HG03439 (cell line): ENCODE data around the gene OGT.
A peak's percentile ranks its signal among the peaks of the same experiment; 100 is the strongest.

Experiments
- ATAC-seq: cut with Tn5 transposase; IDR thresholded peaks from one replicate; pipeline ENCODE4 v1.9.1; 2021; ENCODE audit warnings: mild to moderate bottlenecking, moderate library complexity; ENCODE audit not compliant: unreplicated experiment

OGT gene

DNA sequence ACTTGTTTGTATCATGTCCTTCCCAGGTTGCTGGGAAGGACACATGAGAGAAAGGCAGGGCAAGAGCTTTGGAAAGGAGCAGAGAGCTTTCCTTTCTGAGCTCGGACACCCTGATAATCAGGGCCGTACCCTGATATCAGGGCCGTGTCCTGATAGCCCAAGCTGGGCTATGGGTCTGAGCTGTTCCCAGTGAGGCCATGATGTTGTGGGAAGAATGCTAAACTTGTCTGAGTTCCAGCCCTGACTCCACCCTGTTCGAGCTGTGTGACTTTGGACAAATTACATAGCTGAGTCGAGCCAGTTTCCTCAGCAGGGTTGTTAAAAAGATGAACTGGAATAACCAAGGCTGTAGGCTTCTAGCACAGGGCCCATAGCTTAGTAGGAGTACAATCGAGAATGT, 88.7 kb downstream of the OGT start:
- no peak for ATAC-seq

DNA sequence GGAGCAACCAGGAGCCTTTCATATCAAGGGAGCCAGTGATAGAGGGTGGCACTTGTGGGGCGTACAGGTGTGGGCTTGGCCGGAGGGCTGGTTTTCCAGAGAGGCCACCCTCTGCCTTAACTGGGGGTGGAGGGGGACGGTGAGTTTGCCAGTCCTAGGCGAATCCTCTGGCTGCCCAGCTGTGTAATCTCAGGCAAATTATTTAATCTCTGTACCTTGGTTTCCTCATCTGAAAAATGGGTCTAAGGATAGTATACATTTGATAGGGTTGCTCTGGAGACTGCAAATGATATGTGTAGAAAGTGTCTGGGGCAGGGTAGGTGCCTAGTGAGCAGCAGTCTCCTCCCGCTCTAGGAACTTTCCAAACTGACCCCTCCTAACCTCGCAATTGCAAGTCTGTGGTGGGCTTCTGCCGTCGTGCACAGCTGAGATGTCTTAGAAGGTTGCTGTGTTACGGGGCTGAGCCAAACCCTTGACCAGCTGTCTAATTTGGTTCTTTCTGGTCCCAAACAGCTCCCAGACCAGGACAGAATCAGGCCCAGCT, 89.2 kb downstream of the OGT start:
- ATAC-seq, result no peak

DNA sequence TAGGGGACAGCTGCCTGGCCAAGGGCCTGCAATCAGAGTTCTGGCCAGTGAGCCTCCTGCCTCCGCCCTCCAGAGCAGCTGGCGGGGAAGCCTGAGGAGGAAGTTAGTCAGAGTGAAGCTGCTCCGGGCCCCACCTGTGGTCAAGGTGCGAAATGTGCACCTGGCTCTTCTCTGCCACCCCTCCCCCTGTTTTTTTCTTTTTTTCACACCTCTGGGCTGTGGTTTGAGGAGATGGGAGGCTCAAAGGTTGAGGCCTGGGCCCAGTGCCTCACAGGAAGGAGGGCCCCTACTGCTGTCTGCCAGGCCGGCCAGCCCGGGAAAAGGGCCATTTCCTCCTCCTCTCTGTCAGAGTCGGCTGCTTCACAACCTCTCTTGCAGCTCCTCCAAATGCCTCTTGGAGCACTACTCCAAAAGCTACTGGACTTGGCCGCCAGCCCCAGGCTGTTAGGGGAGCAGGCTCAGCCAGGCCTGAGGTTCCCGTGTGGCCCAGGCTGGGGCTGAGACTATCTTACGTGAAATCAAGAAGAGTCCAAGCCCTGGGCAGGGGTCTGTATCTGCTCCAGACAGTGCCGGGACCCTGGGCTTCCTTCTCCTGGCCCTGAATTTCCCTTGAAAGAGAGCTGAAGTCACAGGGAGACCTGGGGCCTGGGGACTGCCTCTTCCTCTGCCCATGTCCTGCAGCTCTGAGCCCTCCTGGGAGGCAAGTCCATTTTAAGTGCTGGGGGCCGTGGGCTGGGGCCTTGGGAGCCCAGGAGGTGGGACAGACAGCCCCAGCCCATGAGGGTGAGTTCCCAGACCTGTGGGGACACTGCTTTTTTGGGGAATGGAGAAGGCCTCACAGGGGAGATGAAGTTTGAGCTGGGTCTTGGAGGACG, 89.9 kb downstream of the OGT start:
- peak; percentile 58 for ATAC-seq

DNA sequence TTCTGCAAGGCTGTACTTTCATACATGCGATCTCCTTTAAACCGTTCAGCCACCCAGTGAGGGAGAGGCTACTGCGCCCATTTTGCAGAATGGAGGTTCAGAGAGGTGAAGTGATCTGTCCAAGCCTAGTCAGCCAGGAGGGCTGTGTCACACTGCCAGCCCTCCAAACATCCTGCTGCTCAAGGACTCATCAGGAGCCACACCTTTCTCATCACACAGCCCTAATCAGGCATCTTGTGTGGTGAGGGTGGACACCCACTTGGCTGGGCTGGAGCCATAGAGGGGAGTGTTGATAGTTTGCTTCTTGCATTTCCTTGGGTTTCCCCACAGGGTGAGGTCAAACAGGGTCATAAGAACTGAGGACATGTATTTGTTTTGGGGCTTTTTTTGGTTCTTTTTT, 90.8 kb downstream of the OGT start:
- ATAC-seq, result no peak

DNA sequence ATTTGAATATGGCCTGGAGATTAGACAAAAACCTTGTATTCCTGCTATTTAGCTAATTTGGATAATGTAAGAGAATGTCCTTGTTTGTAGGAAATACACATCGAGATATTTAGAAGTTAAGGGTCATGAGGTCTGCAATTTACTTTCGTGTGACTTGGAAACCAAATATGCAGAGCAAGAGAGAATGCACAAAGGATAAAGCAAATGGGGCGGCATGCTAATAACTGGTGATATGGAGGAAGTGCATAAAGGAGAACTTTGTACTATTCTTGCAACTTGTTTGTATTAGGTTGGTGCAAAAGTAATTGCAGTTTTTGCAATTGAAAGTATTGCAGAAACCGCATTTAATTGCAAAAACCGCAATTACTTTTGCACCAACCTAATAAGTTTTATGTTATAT, 92.6 kb downstream of the OGT start:
- no peak for ATAC-seq
